ENCODE measurements around the gene TRIP6.

DNA sequence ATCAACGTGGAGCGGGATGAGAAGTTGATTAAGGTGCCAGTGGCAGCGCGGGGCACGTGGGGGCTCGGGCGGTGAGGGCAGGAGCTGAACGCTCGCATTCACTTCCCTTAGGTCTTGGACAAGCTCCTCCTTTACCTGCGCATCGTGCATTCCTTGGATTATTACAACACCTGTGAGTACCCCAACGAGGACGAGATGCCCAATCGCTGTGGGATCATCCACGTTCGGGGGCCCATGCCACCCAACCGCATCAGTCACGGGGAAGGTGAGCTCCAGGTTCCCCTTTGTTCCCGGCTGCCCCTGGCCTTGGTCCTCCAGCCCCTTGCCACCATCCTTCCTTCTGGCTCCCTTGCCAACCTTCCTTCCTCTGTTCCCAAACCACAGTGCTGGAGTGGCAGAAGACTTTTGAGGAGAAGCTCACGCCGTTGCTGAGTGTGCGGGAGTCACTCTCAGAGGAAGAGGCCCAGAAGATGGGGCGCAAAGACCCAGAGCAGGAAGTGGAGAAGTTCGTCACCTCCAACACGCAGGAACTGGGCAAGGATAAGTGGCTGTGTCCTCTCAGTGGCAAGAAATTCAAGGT is 19.8 kb downstream of the TRIP6 start:
- TF ChIP-seq POLR2A (IDR thresholded peaks at IDR 0.05): no peak
- TF ChIP-seq, protein P1, sequence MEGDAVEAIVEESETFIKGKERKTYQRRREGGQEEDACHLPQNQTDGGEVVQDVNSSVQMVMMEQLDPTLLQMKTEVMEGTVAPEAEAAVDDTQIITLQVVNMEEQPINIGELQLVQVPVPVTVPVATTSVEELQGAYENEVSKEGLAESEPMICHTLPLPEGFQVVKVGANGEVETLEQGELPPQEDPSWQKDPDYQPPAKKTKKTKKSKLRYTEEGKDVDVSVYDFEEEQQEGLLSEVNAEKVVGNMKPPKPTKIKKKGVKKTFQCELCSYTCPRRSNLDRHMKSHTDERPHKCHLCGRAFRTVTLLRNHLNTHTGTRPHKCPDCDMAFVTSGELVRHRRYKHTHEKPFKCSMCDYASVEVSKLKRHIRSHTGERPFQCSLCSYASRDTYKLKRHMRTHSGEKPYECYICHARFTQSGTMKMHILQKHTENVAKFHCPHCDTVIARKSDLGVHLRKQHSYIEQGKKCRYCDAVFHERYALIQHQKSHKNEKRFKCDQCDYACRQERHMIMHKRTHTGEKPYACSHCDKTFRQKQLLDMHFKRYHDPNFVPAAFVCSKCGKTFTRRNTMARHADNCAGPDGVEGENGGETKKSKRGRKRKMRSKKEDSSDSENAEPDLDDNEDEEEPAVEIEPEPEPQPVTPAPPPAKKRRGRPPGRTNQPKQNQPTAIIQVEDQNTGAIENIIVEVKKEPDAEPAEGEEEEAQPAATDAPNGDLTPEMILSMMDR (IDR thresholded peaks at IDR 0.05): no peak
